ENCODE results near the gene FANCE. TPM values are rescaled to one million over a fixed set of nuclear protein-coding genes. Genes with fewer than 3 reads are reported as not detected.

FANCE gene
- total RNA-seq, 1 experiment from 2014 or later, result 19.2 TPM

GRCh38 chr6:35488517-35488862 is 36.4 kb downstream of the FANCE start:
- Histone ChIP-seq H3K27me3 (replicated peaks; ENCODE audit: insufficient read depth, low read depth, low read length, poor library complexity) (no peaks in the 10 kb centered on the region), H3K36me3 (ENCODE audit: insufficient read depth, low read length, poor library complexity, severe bottlenecking) (no peaks in the 10 kb centered on the region), H3K9me3 (ENCODE audit: low read depth, low read length, poor library complexity, severe bottlenecking) (no peaks in the 10 kb centered on the region), H3K4me3 (ENCODE audit: low read depth, low read length, poor library complexity, severe bottlenecking) (no peak overlapping the region), H3K27ac (ENCODE audit: low read depth, low read length, poor library complexity, severe bottlenecking) (no peak overlapping the region), H3K4me1 (ENCODE audit: insufficient read depth, low read length, poor library complexity, severe bottlenecking) (peaks cover 64% of the 10 kb centered on the region)
- DNase-seq (ENCODE audit: low spot score), result no peak
- CTCF ChIA-PET, result no interaction called here
- intact Hi-C loops (cut with micrococcal nuclease; ENCODE audit: unreplicated experiment), result no loop called here
- POLR2A ChIA-PET (ENCODE audit: low non-redundant PET), result no interaction called here
- TF ChIP-seq CTCF (conservative IDR thresholded peaks at IDR 0.05; ENCODE audit: low read depth, low read length) (no peak), EZH2 (IDR thresholded peaks at IDR 0.05; ENCODE audit: borderline replicate concordance, low read depth, low read length, poor library complexity, severe bottlenecking) (no peak)
- BruUV-seq (replicated peaks), result no TSS peak

GRCh38 chr6:35489066-35489465 is 36.9 kb downstream of the FANCE start:
- Histone ChIP-seq H3K4me3 (ENCODE audit: low read depth, low read length, poor library complexity, severe bottlenecking) (no peak overlapping the region), H3K4me1 (ENCODE audit: insufficient read depth, low read length, poor library complexity, severe bottlenecking) (peaks cover 67% of the 10 kb centered on the region), H3K27ac (ENCODE audit: low read depth, low read length, poor library complexity, severe bottlenecking) (peak overlapping the region; percentile 40), H3K27me3 (replicated peaks; ENCODE audit: insufficient read depth, low read depth, low read length, poor library complexity) (no peaks in the 10 kb centered on the region), H3K9me3 (ENCODE audit: low read depth, low read length, poor library complexity, severe bottlenecking) (no peaks in the 10 kb centered on the region), H3K36me3 (ENCODE audit: insufficient read depth, low read length, poor library complexity, severe bottlenecking) (no peaks in the 10 kb centered on the region)
- no peak for DNase-seq (ENCODE audit: low spot score)
- no TSS peak for BruUV-seq (replicated peaks)
- TF ChIP-seq EZH2 (IDR thresholded peaks at IDR 0.05; ENCODE audit: borderline replicate concordance, low read depth, low read length, poor library complexity, severe bottlenecking) (no peak), CTCF (conservative IDR thresholded peaks at IDR 0.05; ENCODE audit: low read depth, low read length) (no peak)
- ChIA-PET POLR2A (ENCODE audit: low non-redundant PET) (no interaction called here), CTCF (no interaction called here)
- intact Hi-C loops (cut with micrococcal nuclease; ENCODE audit: unreplicated experiment), result no loop called here

- TF ChIP-seq EZH2 (IDR thresholded peaks at IDR 0.05; ENCODE audit: borderline replicate concordance, low read depth, low read length, poor library complexity, severe bottlenecking) (no peak), CTCF (conservative IDR thresholded peaks at IDR 0.05; ENCODE audit: low read depth, low read length) (no peak)
- BruUV-seq (replicated peaks), result no TSS peak
- peak; percentile 75 for DNase-seq (ENCODE audit: low spot score)
- peaks cover 69% of the 10 kb centered on the region for H3K4me1 ChIP-seq (ENCODE audit: insufficient read depth, low read length, poor library complexity, severe bottlenecking)
- no peaks in the 10 kb centered on the region for H3K9me3 ChIP-seq (ENCODE audit: low read depth, low read length, poor library complexity, severe bottlenecking)
- H3K27me3 ChIP-seq (replicated peaks; ENCODE audit: insufficient read depth, low read depth, low read length, poor library complexity), result no peaks in the 10 kb centered on the region
- peak overlapping the region; percentile 15 for H3K4me3 ChIP-seq (ENCODE audit: low read depth, low read length, poor library complexity, severe bottlenecking)
- POLR2A ChIA-PET (ENCODE audit: low non-redundant PET), result interaction anchor here (0.6 kb wide), 1 partner anchor 16 kb away, joined by 6 read pairs; no protein-coding TSS in a partner anchor
- CTCF ChIA-PET, result no interaction called here
- H3K36me3 ChIP-seq (ENCODE audit: insufficient read depth, low read length, poor library complexity, severe bottlenecking), result no peaks in the 10 kb centered on the region
- intact Hi-C loops (cut with micrococcal nuclease; ENCODE audit: unreplicated experiment), result no loop called here
- peak overlapping the region; percentile 71 for H3K27ac ChIP-seq (ENCODE audit: low read depth, low read length, poor library complexity, severe bottlenecking)
Measured at GRCh38 chr6:35489995-35490791, 38.1 kb downstream of the FANCE start.

Data from A673 (cell line).